Measurements from ENCODE around the gene SLC39A1. TPM values are rescaled to one million over a fixed set of nuclear protein-coding genes. Genes with fewer than 3 reads are reported as not detected.
"Not testable (repeated sequence)": the region's sequence is repeated elsewhere in the genome, so short reads cannot be mapped to it uniquely, and the experiment has no call there.

The SLC39A1 gene
- total and polyA plus RNA-seq, 2 of the 8 experiments (the other 6 are each of a cell fraction or from before 2014, with no cell fraction given) = 238 to 337 TPM

- H2BK12ac ChIP-seq (ENCODE audit: low read depth, low read length); H2BK120ac ChIP-seq (replicated peaks; ENCODE audit: low read depth, low read length); H3K4me1 ChIP-seq (replicated peaks in 1 of 4; ENCODE audit: control insufficient read depth in 3 of 4, insufficient read depth in 4 of 4, low read length in 3 of 4); H3K18ac ChIP-seq (ENCODE audit: extremely low read depth, low read length); H3K79me2 ChIP-seq (ENCODE audit: control insufficient read depth in 1 of 2, insufficient read depth in 2 of 2, low read length in 2 of 2); H2BK20ac ChIP-seq (ENCODE audit: low read length); CTCF ChIA-PET (ENCODE audit: partially characterized antibody); H2BK5ac ChIP-seq (ENCODE audit: low read depth, low read length); H3K27ac ChIP-seq (ENCODE audit: low read depth, low read length); H2AFZ ChIP-seq (ENCODE audit: low read length); H2AK5ac ChIP-seq (ENCODE audit: low read depth, low read length); H3K23me2 ChIP-seq (ENCODE audit: low read depth, low read length); H3K14ac ChIP-seq (ENCODE audit: insufficient read length); H4K5ac ChIP-seq (ENCODE audit: insufficient read length, low read depth, low read length); H3K4ac ChIP-seq (replicated peaks; ENCODE audit: insufficient read length, low read depth, low read length); H3K9me3 ChIP-seq (ENCODE audit: insufficient read depth in 2 of 2, low read depth in 1 of 2, low read length in 1 of 2); H4K8ac ChIP-seq (ENCODE audit: extremely low read depth, insufficient read depth, low read length); H4K91ac ChIP-seq (replicated peaks; ENCODE audit: insufficient read length, low read length); H3K27me3 ChIP-seq (replicated peaks in 1 of 4; ENCODE audit: control insufficient read depth in 3 of 4, extremely low read depth in 1 of 4, insufficient read depth in 3 of 4, low read length in 3 of 4); H3K9ac ChIP-seq (replicated peaks in 1 of 4; ENCODE audit: extremely low read depth in 1 of 4, low read depth in 3 of 4, low read length in 3 of 4); DNase-seq (ENCODE audit: low read depth in 1 of 2, low spot score in 2 of 2); FAIRE-seq; H2BK15ac ChIP-seq (ENCODE audit: low read length); H3K4me3 ChIP-seq (ENCODE audit: extremely low read depth in 1 of 4, insufficient read depth in 2 of 4, low read depth in 3 of 4, low read length in 4 of 4); H3K23ac ChIP-seq (ENCODE audit: insufficient read length); H4K20me1 ChIP-seq (replicated peaks in 1 of 2; ENCODE audit: control insufficient read depth in 1 of 2, insufficient read depth in 2 of 2, low read length in 2 of 2); H3K56ac ChIP-seq (replicated peaks; ENCODE audit: insufficient read length, low read depth, low read length); H3K79me1 ChIP-seq (ENCODE audit: low read depth, low read length); H3K4me2 ChIP-seq (ENCODE audit: insufficient read depth in 1 of 2, low read depth in 2 of 2, low read length in 2 of 2): not testable (repeated sequence)
- H3K36me3 ChIP-seq (ENCODE audit: control insufficient read depth in 2 of 4, insufficient read depth in 4 of 4, low read length in 3 of 4) = peaks cover 11 to 36% (median 24%) of the 10 kb centered on the region in 4 experiments
- POLR2A ChIA-PET (ENCODE audit: partially characterized antibody) = interaction anchor here (1.1 kb wide), 1 partner anchor 30 kb away, joined by 5 read pairs; no protein-coding TSS in a partner anchor
- WGBS, 2 experiments (ENCODE audit: extremely low coverage in 1 of 2, insufficient coverage in 1 of 2, insufficient read length in 1 of 2, insufficient replicate concordance in 2 of 2, low coverage in 1 of 2, low lambda C conversion rate in 2 of 2, missing lambda C conversion rate in 1 of 2) = 98% methylated on average over 10 of the region's 10 CpGs; no CpG with 5 or more reads in 1 of the 2 experiments
Measured at GRCh38 chr1:153996882-153997281, 33.5 kb upstream of the SLC39A1 start.
